ENCODE data around the gene UQCRFS1. TPM values are rescaled to one million over a fixed set of nuclear protein-coding genes. Genes with fewer than 3 reads are reported as not detected.

The UQCRFS1 gene
- total and polyA plus RNA-seq, 4 donors: 11.7 to 35.0 (median 18.8) TPM

- Histone ChIP-seq H3K27ac (ENCODE audit: low read depth in 1 of 2, low read length in 1 of 2) (no peak overlapping the region), H3K27me3 (ENCODE audit: control insufficient read depth in 3 of 3, insufficient read depth in 3 of 3, low read length in 2 of 3) (peaks cover 0 to 6% (median 0%) of the 10 kb centered on the region in 3 donors), H3K36me3 (ENCODE audit: control insufficient read depth in 4 of 4, insufficient read depth in 4 of 4, low read length in 4 of 4) (no peaks in the 10 kb centered on the region), H3K9ac (ENCODE audit: insufficient read depth in 1 of 2, low read length in 2 of 2) (no peak overlapping the region), H3K4me3 (no peak overlapping the region), H3K9me3 (ENCODE audit: control insufficient read depth in 4 of 4, insufficient read depth in 3 of 4, low read length in 3 of 4) (peaks cover 0 to 1% (median 0%) of the 10 kb centered on the region in 4 donors), H3K4me1 (ENCODE audit: control insufficient read depth in 5 of 5, insufficient read depth in 5 of 5, low read length in 5 of 5) (peaks cover 0 to 2% (median 0%) of the 10 kb centered on the region in 5 donors)
- TF ChIP-seq CTCF (IDR thresholded peaks at IDR 0.05; ENCODE audit: control extremely low read depth, extremely low read depth): no peak
- no peak for ATAC-seq (ENCODE audit: insufficient read depth, low FRiP score)
- WGBS, 2 donors: 74 to 87% methylated on average over 6 of the region's 6 CpGs
- DNase-seq: peak in 2 of 3 donors; percentile 14 to 55
These were observed 24.0 kb downstream of the UQCRFS1 start for GRCh38 chr19:29189033-29189360.

- Histone ChIP-seq H3K4me1 (ENCODE audit: control insufficient read depth in 5 of 5, insufficient read depth in 5 of 5, low read length in 5 of 5) (peaks cover 0 to 2% (median 0%) of the 10 kb centered on the region in 5 donors), H3K9ac (ENCODE audit: insufficient read depth in 1 of 2, low read length in 2 of 2) (no peak overlapping the region), H3K27ac (ENCODE audit: low read depth in 1 of 2, low read length in 1 of 2) (no peak overlapping the region), H3K36me3 (ENCODE audit: control insufficient read depth in 4 of 4, insufficient read depth in 4 of 4, low read length in 4 of 4) (no peaks in the 10 kb centered on the region), H3K9me3 (ENCODE audit: control insufficient read depth in 4 of 4, insufficient read depth in 3 of 4, low read length in 3 of 4) (peaks cover 0 to 1% (median 0%) of the 10 kb centered on the region in 4 donors), H3K27me3 (ENCODE audit: control insufficient read depth in 3 of 3, insufficient read depth in 3 of 3, low read length in 2 of 3) (peaks cover 0 to 7% (median 0%) of the 10 kb centered on the region in 3 donors), H3K4me3 (no peak overlapping the region)
- no peak for TF ChIP-seq CTCF (IDR thresholded peaks at IDR 0.05; ENCODE audit: control extremely low read depth, extremely low read depth)
- 76 to 87% methylated on average over 10 of the region's 10 CpGs for WGBS, 2 donors
- DNase-seq (no peak), ATAC-seq (ENCODE audit: insufficient read depth, low FRiP score) (no peak)
These were observed 24.5 kb downstream of the UQCRFS1 start for GRCh38 chr19:29188289-29189032.

GRCh38 chr19:29187676-29188075 lies 25.3 kb downstream of the UQCRFS1 start:
- Histone ChIP-seq H3K27ac (ENCODE audit: low read depth in 1 of 2, low read length in 1 of 2) (no peak overlapping the region), H3K9ac (ENCODE audit: insufficient read depth in 1 of 2, low read length in 2 of 2) (no peak overlapping the region), H3K4me1 (ENCODE audit: control insufficient read depth in 5 of 5, insufficient read depth in 5 of 5, low read length in 5 of 5) (no peaks in the 10 kb centered on the region), H3K36me3 (ENCODE audit: control insufficient read depth in 4 of 4, insufficient read depth in 4 of 4, low read length in 4 of 4) (no peaks in the 10 kb centered on the region), H3K4me3 (no peak overlapping the region), H3K27me3 (ENCODE audit: control insufficient read depth in 3 of 3, insufficient read depth in 3 of 3, low read length in 2 of 3) (peaks cover 0 to 7% (median 0%) of the 10 kb centered on the region in 3 donors), H3K9me3 (ENCODE audit: control insufficient read depth in 4 of 4, insufficient read depth in 3 of 4, low read length in 3 of 4) (peaks cover 0 to 1% (median 0%) of the 10 kb centered on the region in 4 donors)
- no peak for ATAC-seq (ENCODE audit: insufficient read depth, low FRiP score)
- 80 to 82% methylated on average over 6 of the region's 6 CpGs for WGBS, 2 donors
- no peak for TF ChIP-seq CTCF (IDR thresholded peaks at IDR 0.05; ENCODE audit: control extremely low read depth, extremely low read depth)
- no peak for DNase-seq
